ENCODE data around the gene RASAL1.
A peak's percentile ranks its signal among the peaks of the same experiment; 100 is the strongest.

RASAL1 gene

DNA sequence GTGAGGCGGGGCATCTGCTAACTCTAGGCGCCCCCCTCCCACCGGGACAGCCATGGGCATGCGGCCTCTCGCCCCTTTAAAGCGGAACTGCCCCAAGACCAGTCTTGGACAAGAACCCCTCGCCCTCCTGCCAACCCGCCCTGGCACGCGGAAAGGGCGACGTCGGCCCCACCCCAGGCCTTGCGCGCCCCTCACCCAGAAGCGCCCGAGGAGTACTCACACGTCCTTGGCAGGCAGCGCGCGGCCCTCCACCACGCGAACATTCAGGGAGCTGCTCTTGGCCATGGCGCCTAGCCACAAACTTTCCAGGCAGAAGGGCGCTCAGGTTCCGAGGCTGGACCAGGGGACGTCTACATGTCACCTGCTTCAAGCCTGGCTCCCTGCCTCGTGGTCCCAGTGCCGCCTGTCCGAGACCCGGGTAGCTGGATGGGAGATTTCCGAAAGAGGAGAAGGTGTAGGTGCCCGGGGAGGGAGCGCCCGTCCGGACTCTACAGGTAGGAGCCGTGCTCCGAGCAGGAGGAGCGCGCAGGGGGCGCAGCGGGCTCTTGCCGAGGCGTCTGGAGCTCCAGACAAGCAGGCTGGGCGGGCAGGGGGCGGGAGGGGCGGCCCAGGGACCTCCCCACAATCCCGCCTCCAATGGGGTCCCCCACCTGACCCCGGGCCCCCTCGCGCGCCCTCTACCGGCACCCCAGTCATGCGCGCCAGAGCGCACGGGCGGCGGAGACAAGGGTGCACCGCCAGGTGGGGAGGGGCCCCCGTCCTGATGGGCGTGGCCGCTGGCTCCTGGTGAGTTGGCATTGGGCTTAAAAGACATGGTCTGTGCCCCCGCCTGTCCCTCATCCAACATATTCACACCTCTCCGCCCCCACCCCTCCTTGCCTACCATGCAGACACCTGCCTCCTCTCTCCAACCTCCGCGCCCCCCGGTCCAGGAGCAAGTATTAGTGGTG is at the start of gene RASAL1:
Gene RASAL1 (minus strand): TSS at position 584 of the 950 bp plus-strand sequence. CDS start 299 bp downstream, at position 285.
- peak; percentile 72 for DNase-seq (ENCODE audit: low spot score)

DNA sequence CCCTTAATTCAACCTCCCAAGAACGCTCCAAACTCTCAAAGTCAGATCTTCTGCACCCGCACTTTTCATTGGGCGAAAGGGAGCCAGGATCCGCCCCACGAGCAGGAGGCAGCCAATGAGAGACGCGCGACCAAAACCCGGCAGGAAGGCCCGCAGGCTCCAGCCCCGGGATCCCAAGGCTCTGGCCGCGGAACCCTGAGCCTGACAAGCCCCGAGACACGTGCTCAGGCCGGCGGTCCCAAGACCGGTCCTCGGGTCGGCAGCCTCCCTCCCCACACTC is 49.3 kb upstream of the RASAL1 start:
- peak; percentile 93 for DNase-seq (ENCODE audit: low spot score)

DNA sequence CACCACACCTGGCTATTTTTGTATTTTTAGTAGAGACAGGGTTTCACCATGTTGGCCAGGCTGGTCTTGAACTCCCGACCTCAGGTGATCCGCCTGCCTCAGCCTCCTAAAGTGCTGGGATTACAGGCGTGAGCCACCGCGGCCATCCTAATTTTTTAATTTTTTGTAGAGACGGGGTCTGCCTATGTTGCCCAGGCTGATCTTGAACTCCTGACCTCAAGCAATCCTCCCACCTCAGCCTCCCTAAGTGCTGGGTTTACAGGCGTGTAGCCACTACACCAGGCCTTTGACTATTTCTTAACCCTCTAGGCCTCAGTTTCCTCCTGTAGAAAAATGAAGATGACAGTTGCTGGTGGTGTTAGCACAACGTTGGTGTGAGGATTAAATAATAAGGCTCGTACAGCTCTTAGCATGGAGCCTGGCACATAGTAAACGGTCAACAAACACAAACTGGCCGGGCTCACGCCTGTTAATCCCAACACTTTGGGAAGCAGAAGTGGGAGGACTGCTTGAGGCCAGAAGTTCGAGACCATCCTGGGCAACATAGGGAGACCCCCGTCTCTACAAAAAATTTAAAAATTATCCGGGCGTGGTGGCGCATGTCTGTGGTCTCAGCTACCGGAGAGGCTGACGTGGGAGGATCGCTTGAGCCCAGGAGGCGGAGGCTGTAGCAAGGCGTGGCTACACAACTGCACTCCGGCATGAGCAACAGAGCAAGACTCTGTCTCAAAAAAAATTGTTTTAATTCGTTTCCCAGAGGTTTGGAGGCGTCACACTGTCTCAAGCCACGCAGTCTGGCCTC is 48.7 kb upstream of the RASAL1 start:
- DNase-seq (ENCODE audit: low spot score): no peak

DNA sequence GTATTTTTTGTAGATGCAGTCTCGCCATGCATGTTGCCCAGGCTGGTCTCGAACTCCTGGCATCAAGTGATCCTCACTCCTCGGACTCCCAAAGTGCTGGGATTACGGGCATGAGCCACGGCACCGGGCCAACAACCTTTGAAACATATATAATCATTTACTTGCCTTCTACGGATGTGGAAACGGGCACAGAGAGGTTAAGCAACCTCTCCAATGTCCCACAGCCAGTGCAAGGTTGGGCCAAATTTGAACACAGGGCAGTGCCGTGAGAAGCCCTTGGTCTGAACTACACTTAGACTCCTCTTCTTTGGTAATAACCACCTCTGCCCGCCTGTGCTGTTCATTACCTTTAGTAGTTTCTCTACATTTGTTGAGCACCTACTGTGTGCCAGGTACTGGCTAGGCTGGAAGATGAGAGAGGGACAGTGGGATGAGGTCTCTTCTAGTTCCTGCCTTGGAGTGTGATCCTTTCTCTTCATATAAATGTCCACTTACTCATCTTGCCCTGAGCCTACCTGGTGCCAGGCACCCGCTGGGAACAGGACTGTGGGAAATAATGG is 47.5 kb upstream of the RASAL1 start:
- DNase-seq (ENCODE audit: low spot score): no peak

DNA sequence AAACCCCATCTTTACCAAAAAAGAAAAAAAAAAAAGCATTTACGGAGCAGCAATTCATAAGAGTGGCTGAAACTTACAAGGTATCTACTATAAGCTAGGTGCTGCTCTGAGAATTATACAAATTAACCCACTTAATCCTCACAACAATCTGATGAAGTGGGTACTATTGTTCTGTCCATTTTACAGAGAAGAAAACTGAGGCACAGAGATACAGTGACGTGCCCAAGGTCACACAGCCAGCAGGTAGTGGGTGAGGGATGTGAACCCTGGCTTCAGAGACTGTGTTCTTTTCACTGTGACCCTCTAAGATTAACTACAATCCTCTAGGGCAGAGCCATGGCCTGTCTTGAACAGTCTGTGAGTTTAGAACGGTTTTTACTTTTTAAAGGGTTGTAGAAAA is 46.4 kb upstream of the RASAL1 start:
- no peak for DNase-seq (ENCODE audit: low spot score)

DNA sequence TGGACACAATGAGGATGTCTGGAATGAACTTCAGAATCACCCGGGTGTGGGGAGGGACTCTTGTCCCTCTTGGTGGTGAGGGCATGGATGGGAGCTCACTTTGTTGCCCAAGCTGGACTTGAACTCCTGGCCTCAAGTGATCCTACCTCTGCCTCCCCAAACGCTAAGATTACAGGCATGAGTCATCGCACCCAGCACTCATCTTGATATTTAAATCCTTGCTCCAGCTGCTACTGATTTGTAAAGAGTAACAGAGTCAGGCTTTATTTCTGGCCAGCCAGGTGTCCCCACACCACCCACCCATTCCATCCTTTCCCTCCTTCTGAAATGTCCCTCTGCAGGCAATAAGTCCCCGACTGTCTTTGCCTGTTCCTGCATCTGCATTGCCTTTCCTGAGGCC is 44.8 kb upstream of the RASAL1 start:
- no peak for DNase-seq (ENCODE audit: low spot score)

GRCh38 chr12:113179023-113179422 is 43.5 kb upstream of the RASAL1 start:
- no peak for DNase-seq (ENCODE audit: low spot score)

- peak; percentile 79 for DNase-seq (ENCODE audit: low spot score)
Observed at GRCh38 chr12:113174461-113175384, 39.2 kb upstream of the RASAL1 start.

- no peak for DNase-seq (ENCODE audit: low spot score)
Observed at GRCh38 chr12:113173081-113173698, 37.6 kb upstream of the RASAL1 start.

GRCh38 chr12:113172185-113172584 is 36.6 kb upstream of the RASAL1 start:
- DNase-seq (ENCODE audit: low spot score): no peak

DNA sequence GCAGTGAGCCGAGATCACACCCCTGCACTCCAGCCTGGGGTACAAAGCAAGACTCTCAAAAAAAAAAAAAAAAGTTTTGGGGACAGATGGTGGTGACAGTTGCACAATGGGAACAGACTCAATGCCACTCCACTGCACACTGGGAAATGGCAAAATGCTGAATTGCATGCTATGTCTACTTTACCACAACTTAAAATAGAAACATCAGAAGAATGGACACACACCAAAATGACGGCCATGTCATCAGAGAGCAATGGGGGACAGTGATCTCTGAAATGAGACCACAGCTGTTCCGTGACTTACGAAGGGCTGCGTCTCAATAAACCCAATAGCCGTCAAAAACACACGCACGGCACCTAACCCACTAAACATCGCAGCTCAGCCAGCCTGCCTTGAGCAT is 36.0 kb upstream of the RASAL1 start:
- DNase-seq (ENCODE audit: low spot score): no peak

GRCh38 chr12:113170926-113171325 is 35.4 kb upstream of the RASAL1 start:
- DNase-seq (ENCODE audit: low spot score): no peak

DNA sequence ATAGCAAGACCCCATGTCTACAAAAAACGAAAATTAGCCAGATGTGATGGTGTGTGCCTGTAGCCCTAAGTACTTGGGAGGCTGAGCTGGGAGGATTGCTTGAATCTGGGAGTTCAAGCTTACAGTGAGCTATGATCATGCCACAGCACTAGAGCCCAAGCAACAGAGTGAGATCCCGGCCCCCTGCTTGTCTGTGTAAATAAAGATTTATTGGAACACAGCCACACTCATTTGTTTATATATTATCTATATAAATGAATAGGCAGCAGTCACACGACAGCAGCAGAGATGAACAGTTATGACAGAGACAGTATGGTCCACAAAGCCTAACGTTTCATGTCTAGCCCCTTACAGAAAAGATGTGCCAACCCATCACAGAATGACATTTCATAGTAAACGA is 34.9 kb upstream of the RASAL1 start:
- DNase-seq (ENCODE audit: low spot score): no peak

DNA sequence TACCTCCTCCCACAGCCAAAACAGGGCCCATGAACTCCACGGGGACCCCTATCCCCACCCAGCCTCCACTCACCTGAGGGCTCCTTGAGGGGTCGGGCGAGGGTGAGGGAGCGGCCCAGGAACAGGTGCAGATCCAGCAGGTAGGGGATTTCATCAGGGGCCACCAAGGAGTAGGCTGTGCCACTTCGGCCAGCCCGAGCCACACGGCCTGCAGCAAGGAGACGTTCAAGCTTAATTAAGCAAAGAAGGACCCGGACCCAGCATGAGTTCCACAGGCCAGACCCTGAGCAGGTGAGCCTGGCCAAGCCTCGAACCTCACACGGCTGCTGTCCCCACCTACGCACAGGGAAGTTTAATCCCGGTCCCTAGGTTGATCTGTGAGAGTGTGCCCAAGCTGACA is 34.1 kb upstream of the RASAL1 start:
- no peak for DNase-seq (ENCODE audit: low spot score)

DNA sequence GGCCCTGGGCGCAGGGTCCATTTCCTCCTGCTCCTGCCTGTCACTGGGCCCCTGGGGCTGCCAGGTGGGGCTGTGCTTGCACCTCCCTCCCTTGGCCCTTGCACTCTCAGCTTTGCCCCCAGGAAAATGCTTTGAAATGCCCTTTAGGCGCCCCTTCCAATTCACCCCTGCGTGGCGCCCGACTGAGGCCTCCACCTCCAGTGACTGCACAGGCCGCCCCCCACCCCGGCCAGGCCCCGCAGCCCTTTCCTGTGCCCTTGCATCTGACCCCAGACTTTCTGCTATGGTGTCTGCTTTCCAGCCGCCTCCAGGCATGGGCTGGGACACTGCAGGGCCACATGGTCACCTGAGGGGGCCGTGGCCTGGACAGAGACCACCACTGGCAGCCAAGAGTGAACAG is 32.3 kb upstream of the RASAL1 start:
- no peak for DNase-seq (ENCODE audit: low spot score)

- no peak for DNase-seq (ENCODE audit: low spot score)
Observed at GRCh38 chr12:113165521-113166450, 30.2 kb upstream of the RASAL1 start.

DNA sequence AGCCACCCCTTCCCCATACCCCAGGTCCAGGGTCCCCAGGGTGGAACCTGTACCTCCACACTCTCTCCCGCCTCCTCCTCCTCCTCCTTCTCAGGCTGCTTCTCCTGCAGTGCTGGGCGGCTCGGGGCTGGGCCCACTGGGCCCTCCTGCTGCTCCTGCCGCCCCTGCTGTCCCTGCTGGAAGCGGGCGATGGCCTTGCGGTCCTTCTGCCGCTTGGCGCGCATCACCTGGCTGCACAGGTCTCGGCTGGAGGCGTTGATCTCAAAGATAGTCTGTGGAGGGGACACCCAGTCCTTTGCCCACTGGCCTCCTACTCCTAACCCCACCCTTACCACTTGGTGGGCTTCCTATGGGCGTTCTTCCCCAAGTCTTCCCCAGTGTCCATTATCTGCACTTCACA is 28.5 kb upstream of the RASAL1 start:
- DNase-seq (ENCODE audit: low spot score): no peak

GRCh38 chr12:113163030-113163360 is 27.4 kb upstream of the RASAL1 start:
- DNase-seq (ENCODE audit: low spot score): no peak

DNA sequence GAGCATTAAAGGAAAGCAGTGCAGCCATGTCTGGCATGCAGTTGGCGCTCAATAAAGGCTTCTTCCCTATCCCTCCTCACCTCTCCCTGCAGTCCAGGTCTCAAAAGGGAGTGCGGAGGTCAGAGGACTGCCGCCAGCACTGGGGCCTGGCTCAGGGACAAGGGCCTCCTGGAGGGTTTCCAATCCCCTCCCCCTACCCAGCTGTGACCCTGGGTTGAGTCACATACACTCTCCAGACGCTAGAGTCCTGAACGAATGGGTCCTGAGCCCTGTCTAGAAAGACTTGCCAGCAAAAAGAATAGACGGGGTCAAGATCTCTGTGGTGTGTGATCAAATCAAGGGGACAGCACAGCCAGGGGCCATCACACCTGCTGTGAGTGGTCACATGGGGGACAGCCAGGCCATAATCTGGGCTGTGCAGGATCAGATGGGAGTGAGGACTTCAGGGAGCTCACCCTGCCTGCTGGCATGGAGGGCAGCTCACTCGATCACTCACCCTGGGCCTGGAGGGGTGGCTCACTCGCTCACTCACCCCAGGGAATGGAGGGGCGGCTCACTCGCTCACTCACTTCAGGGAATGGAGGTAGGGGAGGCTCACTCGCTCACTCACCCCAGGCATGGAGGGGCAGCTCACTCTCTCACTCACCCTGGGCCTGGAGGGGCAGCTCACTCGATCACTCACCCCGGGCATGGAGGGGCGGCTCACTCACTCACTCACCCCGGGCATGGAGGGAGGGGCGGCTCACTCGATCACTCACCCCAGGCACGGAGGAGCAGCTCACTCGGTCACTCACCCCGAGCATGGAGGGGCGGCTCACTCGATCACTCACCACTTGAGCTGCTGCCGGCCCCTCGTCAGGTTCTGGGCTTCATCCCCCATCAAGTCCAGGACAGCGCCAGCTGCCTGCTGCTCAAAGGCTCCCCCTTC is 26.8 kb upstream of the RASAL1 start:
- no peak for DNase-seq (ENCODE audit: low spot score)

Measured in activated CD4-positive, alpha-beta T cell treated with anti-CD3 and anti-CD28 coated beads, Interleukin-2, Interleukin-4, amounts not matched to agents 100 ng/mL and 50 ng/mL, durations not matched to agents 16 hours and 8 hours (primary cell).